H1 (cell line): ENCODE data around the gene GRIN3A. TPM values are rescaled to one million over a fixed set of nuclear protein-coding genes. Genes with fewer than 3 reads are reported as not detected.

Experiments
- CTCF ChIA-PET: fragments of 300-600 bp; sonication (Branson Sonifier 250); formaldehyde crosslinking; loops from one replicate; lab custom pipeline; 2021; ENCODE audit not compliant: partially characterized antibody; lab: Charles Lee
- POLR2A ChIA-PET: fragments of 300-600 bp; sonication (Branson Sonifier 250); formaldehyde crosslinking; loops from one replicate; lab custom pipeline; 2021; ENCODE audit warnings: inconsistent platforms; ENCODE audit not compliant: partially characterized antibody; lab: Charles Lee
- DNase-seq, 2 experiments: peaks; one replicate each; pipeline versions ENCODE4 v3.0.0 to v3.0.0-alpha.2; 2010 to 2022; ENCODE audit warnings: low spot score in 2 of 2, low read depth in 1 of 2, mixed read lengths in 1 of 2
- FAIRE-seq: peaks from 2 replicates; lab custom pipeline; 2011; peaks lifted over from hg19 to GRCh38; lab: Jason Lieb, UNC
- H2AFZ ChIP-seq: 2 replicates; pipeline ENCODE4 v1.8.1; 2012; ENCODE audit warnings: low read length, inconsistent platforms
- H2AK5ac ChIP-seq: 2 replicates; pipeline ENCODE4 v1.6.1; 2013; ENCODE audit warnings: low read depth, low read length
- H2BK120ac ChIP-seq: replicated peaks from 2 replicates; pipeline ENCODE3; 2013; ENCODE audit warnings: low read depth, low read length, inconsistent platforms
- H2BK12ac ChIP-seq: 2 replicates; pipeline ENCODE4 v1.6.1; 2013; ENCODE audit warnings: low read depth, low read length
- H2BK15ac ChIP-seq: 2 replicates; pipeline ENCODE4 v1.6.1; 2013; ENCODE audit warnings: low read length
- H2BK20ac ChIP-seq: 2 replicates; pipeline ENCODE4 v1.6.1; 2013; ENCODE audit warnings: low read length
- H2BK5ac ChIP-seq: 2 replicates; pipeline ENCODE4 v1.6.1; 2013; ENCODE audit warnings: low read depth, low read length
- H3K14ac ChIP-seq: 2 replicates; pipeline ENCODE4 v1.6.1; 2013; ENCODE audit warnings: inconsistent platforms; ENCODE audit not compliant: insufficient read length
- H3K18ac ChIP-seq: 2 replicates; pipeline ENCODE4 v1.6.1; 2013; ENCODE audit warnings: low read length; ENCODE audit errors: extremely low read depth
- H3K23ac ChIP-seq: 2 replicates; pipeline ENCODE4 v1.6.1; 2013; ENCODE audit warnings: inconsistent platforms; ENCODE audit not compliant: insufficient read length
- H3K23me2 ChIP-seq: 2 replicates; pipeline ENCODE4 v1.6.1; 2013; ENCODE audit warnings: low read depth, low read length
- H3K27ac ChIP-seq: 2 replicates; pipeline ENCODE4 v1.6.1; 2011; ENCODE audit warnings: low read depth, low read length, inconsistent platforms
- H3K27me3 ChIP-seq, 4 experiments: replicated peaks in 1 of 4; 1 replicate in 1 of 4; 2 replicates in 3 of 4; pipeline versions ENCODE4 v1.6.1 to v1.8.1; 2011 to 2013; ENCODE audit warnings: low read length in 3 of 4, mild to moderate bottlenecking in 3 of 4, inconsistent platforms in 2 of 4, mixed read lengths in 2 of 4, moderate library complexity in 1 of 4; ENCODE audit not compliant: control insufficient read depth in 3 of 4, insufficient read depth in 3 of 4; ENCODE audit errors: extremely low read depth in 1 of 4
- H3K36me3 ChIP-seq, 4 experiments: 2 replicates each; pipeline versions ENCODE4 v1.6.1 to v1.8.1; 2011 to 2013; ENCODE audit warnings: mild to moderate bottlenecking in 4 of 4, low read length in 3 of 4, moderate library complexity in 2 of 4, control low read depth in 1 of 4, inconsistent platforms in 1 of 4; ENCODE audit not compliant: insufficient read depth in 4 of 4, control insufficient read depth in 2 of 4
- H3K4ac ChIP-seq: replicated peaks from 2 replicates; pipeline ENCODE3; 2013; ENCODE audit warnings: low read length, low read depth, mixed read lengths, inconsistent platforms; ENCODE audit not compliant: insufficient read length
- H3K4me1 ChIP-seq, 4 experiments: replicated peaks in 1 of 4; 1 replicate in 1 of 4; 2 replicates in 3 of 4; pipeline versions ENCODE4 v1.6.1 to v1.8.1; 2011 to 2013; ENCODE audit warnings: low read length in 3 of 4, inconsistent platforms in 2 of 4, mixed read lengths in 1 of 4; ENCODE audit not compliant: insufficient read depth in 4 of 4, control insufficient read depth in 3 of 4
- H3K4me2 ChIP-seq, 2 experiments: 2 replicates each; pipeline versions ENCODE4 v1.6.1 to v1.8.1; 2011 to 2013; ENCODE audit warnings: low read depth in 2 of 2, low read length in 2 of 2, control low read depth in 1 of 2, inconsistent platforms in 1 of 2, mild to moderate bottlenecking in 1 of 2; ENCODE audit not compliant: insufficient read depth in 1 of 2
- H3K4me3 ChIP-seq, 4 experiments: fragments of 200-600, 300-600 bp in 1 of 4; sonication (generic), shearing (Covaris generic), sonication (Bioruptor Twin) in 1 of 4; 2 replicates each; pipeline versions ENCODE4 v1.5.1 to v1.8.1; 2011 to 2016; ENCODE audit warnings: low read length in 4 of 4, low read depth in 3 of 4, control low read depth in 2 of 4, inconsistent platforms in 2 of 4, mild to moderate bottlenecking in 2 of 4, mixed read lengths in 1 of 4, moderate library complexity in 1 of 4; ENCODE audit not compliant: insufficient read depth in 2 of 4; ENCODE audit errors: extremely low read depth in 1 of 4
- H3K56ac ChIP-seq: replicated peaks from 2 replicates; pipeline ENCODE3; 2013; ENCODE audit warnings: low read depth, mild to moderate bottlenecking, mixed read lengths, low read length, inconsistent platforms; ENCODE audit not compliant: insufficient read length
- H3K79me1 ChIP-seq: 2 replicates; pipeline ENCODE4 v1.6.1; 2013; ENCODE audit warnings: low read depth, low read length, control low read depth
- H3K79me2 ChIP-seq, 2 experiments: 2 replicates each; pipeline versions ENCODE4 v1.6.1 to v1.8.1; 2012 to 2013; ENCODE audit warnings: low read length in 2 of 2, mild to moderate bottlenecking in 2 of 2, inconsistent platforms in 1 of 2; ENCODE audit not compliant: insufficient read depth in 2 of 2, control insufficient read depth in 1 of 2
- H3K9ac ChIP-seq, 4 experiments: replicated peaks in 1 of 4; 1 replicate in 1 of 4; 2 replicates in 3 of 4; pipeline versions ENCODE4 v1.6.1 to v1.8.1; 2011 to 2013; ENCODE audit warnings: low read depth in 3 of 4, low read length in 3 of 4, control low read depth in 2 of 4, mild to moderate bottlenecking in 2 of 4, moderate library complexity in 2 of 4, inconsistent platforms in 1 of 4; ENCODE audit errors: extremely low read depth in 1 of 4
- H3K9me3 ChIP-seq, 2 experiments: 2 replicates each; pipeline versions ENCODE4 v1.6.1 to v1.8.1; 2012 to 2013; ENCODE audit warnings: mild to moderate bottlenecking in 2 of 2, moderate library complexity in 2 of 2, control low read depth in 1 of 2, inconsistent platforms in 1 of 2, low read depth in 1 of 2, low read length in 1 of 2, mixed read lengths in 1 of 2; ENCODE audit not compliant: insufficient read depth in 2 of 2
- H4K20me1 ChIP-seq, 2 experiments: replicated peaks in 1 of 2; 2 replicates each; pipeline versions ENCODE3 to v1.8.1; 2011 to 2013; ENCODE audit warnings: inconsistent platforms in 2 of 2, low read length in 2 of 2, mild to moderate bottlenecking in 1 of 2; ENCODE audit not compliant: insufficient read depth in 2 of 2, control insufficient read depth in 1 of 2
- H4K5ac ChIP-seq: 2 replicates; pipeline ENCODE4 v1.6.1; 2013; ENCODE audit warnings: low read length, low read depth, mixed read lengths, inconsistent platforms; ENCODE audit not compliant: insufficient read length
- H4K8ac ChIP-seq: 2 replicates; pipeline ENCODE4 v1.8.0; 2013; ENCODE audit warnings: mild to moderate bottlenecking, moderate library complexity, low read length, inconsistent platforms; ENCODE audit not compliant: insufficient read depth; ENCODE audit errors: extremely low read depth
- H4K91ac ChIP-seq: replicated peaks from 2 replicates; pipeline ENCODE3; 2013; ENCODE audit warnings: low read length, mixed read lengths, inconsistent platforms; ENCODE audit not compliant: insufficient read length
- ASH2L ChIP-seq: fragments of 200-600, 300-600 bp; sonication (generic); IDR thresholded peaks from one replicate; pipeline ENCODE4 v1.7.1; 2017; ENCODE audit warnings: low read length
- BACH1 ChIP-seq: IDR thresholded peaks from 2 replicates; pipeline ENCODE4 v1.6.1; 2012; ENCODE audit warnings: low read length, improper control_type of control experiment
- CBX5 ChIP-seq: fragments of 300-800, 300-1000 bp; sonication (generic); IDR thresholded peaks from 2 replicates; pipeline ENCODE4 v1.7.1; 2016; ENCODE audit warnings: antibody characterized with exemption, low read length, low read depth
- CTBP2 ChIP-seq: IDR thresholded peaks from 2 replicates; pipeline ENCODE4 v1.7.0; 2011; ENCODE audit warnings: borderline replicate concordance, mild to moderate bottlenecking, moderate library complexity, mixed read lengths, low read length; ENCODE audit not compliant: insufficient read depth, insufficient read length
- GABPA ChIP-seq: IDR thresholded peaks from 2 replicates; pipeline ENCODE4 v1.6.1; 2011; ENCODE audit warnings: mild to moderate bottlenecking, low read length, moderate library complexity, borderline replicate concordance; ENCODE audit not compliant: insufficient read depth
- KDM5A ChIP-seq: fragments of 200-600 bp; IDR thresholded peaks from 2 replicates; pipeline ENCODE4 v1.7.1; 2012; ENCODE audit warnings: mild to moderate bottlenecking, low read length, inconsistent platforms, mixed read lengths
- MAFK ChIP-seq: IDR thresholded peaks from 2 replicates; pipeline ENCODE4 v1.6.1; 2012; ENCODE audit warnings: low read depth, mild to moderate bottlenecking, improper control_type of control experiment, low read length
- NANOG ChIP-seq: IDR thresholded peaks from 2 replicates; pipeline ENCODE4 v1.6.1; 2011; ENCODE audit warnings: low read length, low read depth, mild to moderate bottlenecking, inconsistent platforms; ENCODE audit not compliant: insufficient read depth, poor library complexity, severe bottlenecking
- SIN3A ChIP-seq, 2 experiments: IDR thresholded peaks in 1 of 2; conservative IDR thresholded peaks in 1 of 2; 2 replicates each; pipeline ENCODE4 v1.6.1; 2011 to 2012; ENCODE audit warnings: low read length in 2 of 2, improper control_type of control experiment in 1 of 2, low read depth in 1 of 2, mild to moderate bottlenecking in 1 of 2
- SIRT6 ChIP-seq: IDR thresholded peaks from one replicate; pipeline ENCODE4 v1.7.1; 2012; ENCODE audit warnings: low read length, inconsistent platforms
- SUZ12 ChIP-seq: fragments of 200-600 bp; sonication (generic); IDR thresholded peaks from 2 replicates; pipeline ENCODE4 v1.6.1; 2012; ENCODE audit warnings: mild to moderate bottlenecking, inconsistent platforms, low read length, moderate library complexity, mixed read lengths
- ZNF274 ChIP-seq: IDR thresholded peaks from 2 replicates; pipeline ENCODE4 v1.7.0; 2012; ENCODE audit warnings: low read length, borderline replicate concordance; ENCODE audit errors: extremely low read depth
- WGBS, 2 experiments: shearing (Covaris generic) in 1 of 2; methylation state at CpG; one replicate each; pipeline versions ENCODE4 v1.1.6 to v1.1.7; 2013 to 2015; ENCODE audit warnings: low lambda C conversion rate in 2 of 2, mixed read lengths in 2 of 2, inconsistent platforms in 1 of 2, low coverage in 1 of 2, missing lambda C conversion rate in 1 of 2; ENCODE audit not compliant: insufficient replicate concordance in 2 of 2, insufficient coverage in 1 of 2, insufficient read length in 1 of 2; ENCODE audit errors: extremely low coverage in 1 of 2, missing lambda C conversion rate in 1 of 2; 5-methylcytosine and 5-hydroxymethylcytosine counted together
- polyA plus RNA-seq, 7 experiments: library from polyadenylated mRNA; depleted of rRNA in 3 of 7; stranded (reverse) in 5 of 7; unstranded in 2 of 7; fragments of >200 nt in 5 of 7; fragments of 200-250 nt in 2 of 7; gene quantifications; 1 replicate in 5 of 7; 2 replicates in 1 of 7; 4 replicates in 1 of 7; pipeline versions ENCODE4 v1.2.1 to v1.2.3, GENCODE V29; 2011 to 2013; ENCODE audit warnings: missing spikeins in 2 of 7, mixed read lengths in 2 of 7
- total RNA-seq: library from RNA; stranded (reverse); fragmentation: NEBNext Ultra II Directional; extraction: Animal tissue kit (Norgen Biotek cat#: 25700); gene quantifications from 2 replicates; pipeline ENCODE4 v1.2.1, GENCODE V29; 2021

Gene GRIN3A
- total and polyA plus RNA-seq, 2 of the 8 experiments (the other 6 are each of a cell fraction or from before 2014, with no cell fraction given) = 0.04 TPM; not detected in 1

DNA sequence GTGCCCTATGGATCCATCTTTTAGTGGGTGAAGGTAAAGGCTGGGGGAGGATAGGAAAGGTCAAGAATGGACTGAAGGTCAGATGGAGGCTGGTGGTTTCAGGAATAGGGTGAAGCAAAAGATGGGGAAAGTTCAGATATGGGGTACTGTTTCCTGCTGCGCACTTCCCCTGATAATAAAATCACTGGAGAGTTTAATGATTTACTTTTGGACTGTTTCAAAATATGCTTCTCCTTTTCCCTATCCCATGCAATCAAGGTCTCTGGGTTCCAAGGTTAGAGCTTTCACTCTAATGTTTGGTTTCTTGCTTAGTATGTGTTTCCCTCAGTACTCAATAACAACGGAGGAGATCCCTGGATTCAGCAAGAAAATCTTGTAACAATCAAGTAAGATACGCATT, 132.9 kb downstream of the GRIN3A start:
- Histone ChIP-seq H2AK5ac (no peak overlapping the region), H3K23me2 (no peaks in the 10 kb centered on the region), H2BK15ac (no peak overlapping the region), H2BK5ac (no peak overlapping the region), H3K9ac (no peak overlapping the region), H4K91ac (no peak overlapping the region), H3K18ac (no peak overlapping the region), H3K79me1 (no peaks in the 10 kb centered on the region), H3K4ac (no peak overlapping the region), H3K14ac (no peak overlapping the region), H3K23ac (no peak overlapping the region), H3K27me3 (no peaks in the 10 kb centered on the region), H3K56ac (no peak overlapping the region), H3K4me2 (no peak overlapping the region), H3K27ac (no peak overlapping the region), H4K8ac (no peak overlapping the region), H2BK20ac (no peak overlapping the region), H3K36me3 (no peaks in the 10 kb centered on the region), H4K5ac (no peak overlapping the region), H3K79me2 (no peaks in the 10 kb centered on the region), H3K9me3 (no peaks in the 10 kb centered on the region), H2AFZ (no peak overlapping the region), H2BK120ac (no peak overlapping the region), H3K4me1 (no peaks in the 10 kb centered on the region), H2BK12ac (no peak overlapping the region), H4K20me1 (no peaks in the 10 kb centered on the region), H3K4me3 (no peak overlapping the region)
- no peak for DNase-seq
- FAIRE-seq = no peak
- no peak for TF ChIP-seq KDM5A
- no peak for TF ChIP-seq ASH2L
- no peak for TF ChIP-seq SIRT6
- TF ChIP-seq ZNF274 = no peak
- no peak for TF ChIP-seq SUZ12
- no peak for TF ChIP-seq NANOG
- TF ChIP-seq MAFK = no peak
- no peak for TF ChIP-seq GABPA
- no peak for TF ChIP-seq CTBP2
- TF ChIP-seq CBX5 = no peak
- no peak for TF ChIP-seq SIN3A (conservative IDR thresholded peaks at IDR 0.05 in 1 of 2, IDR thresholded peaks at IDR 0.05 in 1 of 2; ENCODE audit: low read depth in 1 of 2, low read length in 2 of 2)
- no peak for TF ChIP-seq BACH1
- WGBS, 2 experiments = 85% methylated on average over 3 of the region's 3 CpGs; no CpG with 5 or more reads in 1 of the 2 experiments
- ChIA-PET POLR2A (no interaction called here), CTCF (no interaction called here)
